Psoas muscle (tissue), 8 donors: Measurements from ENCODE around the gene TRAF3. TPM values are rescaled to one million over a fixed set of nuclear protein-coding genes. Genes with fewer than 3 reads are reported as not detected.

ENCODE experiments used
- ATAC-seq, 4 donors: fragments of 200-7000 bp; cut with Tn5 transposase; one replicate each; pipeline ENCODE4 v1.9.1; 2020; ENCODE audit warnings: moderate library complexity in 3 of 4, mild to moderate bottlenecking in 2 of 4
- DNase-seq, 2 donors: peaks; one replicate each; pipeline ENCODE4 v3.0.0-alpha.2; 2020
- H3K27ac ChIP-seq: fragments of 200-600 bp; one replicate; pipeline ENCODE4 v1.8.0; 2022
- H3K27me3 ChIP-seq, 3 donors: fragments of 200-600 bp in 1 of 3; one replicate each; pipeline versions ENCODE4 v1.6.1 to v1.8.0; 2013 to 2022; ENCODE audit warnings: low read length in 2 of 3, mild to moderate bottlenecking in 2 of 3, moderate library complexity in 1 of 3; ENCODE audit not compliant: insufficient read depth in 3 of 3
- H3K36me3 ChIP-seq, 2 donors: fragments of 200-600 bp in 1 of 2; one replicate each; pipeline versions ENCODE4 v1.6.1 to v1.8.0; 2013 to 2022; ENCODE audit warnings: low read depth in 1 of 2, mild to moderate bottlenecking in 1 of 2, moderate library complexity in 1 of 2; ENCODE audit not compliant: insufficient read depth in 1 of 2
- H3K4me1 ChIP-seq: fragments of 200-600 bp; one replicate; pipeline ENCODE4 v1.8.0; 2022
- H3K4me3 ChIP-seq: fragments of 200-600 bp; one replicate; pipeline ENCODE4 v1.8.0; 2022; ENCODE audit warnings: mild to moderate bottlenecking
- H3K9me3 ChIP-seq: fragments of 200-600 bp; one replicate; pipeline ENCODE4 v1.8.0; 2022
- CTCF ChIP-seq: fragments of 200-600 bp; IDR thresholded peaks from one replicate; pipeline ENCODE4 v1.8.0; 2022; ENCODE audit warnings: antibody characterized with exemption
- WGBS, 3 donors: extraction: QIAGEN DNeasy Blood & Tissue Kit; methylation state at CpG; one replicate each; pipeline versions ENCODE4 v1.1.6 to v1.1.7; 2013; 5-methylcytosine and 5-hydroxymethylcytosine counted together
- intact Hi-C, 2 donors: fragments of 100-400 bp; cut with DNase I; formaldehyde crosslinking; loops; one replicate each; pipeline versions ENCODE4 v1.11.0 to v1.14.2; 2022
- polyA plus RNA-seq, 3 donors: library from polyadenylated mRNA; stranded (reverse); fragments of 200-250 nt; gene quantifications; one replicate each; pipeline ENCODE4 v1.2.3, GENCODE V29; 2013
- total RNA-seq, 4 donors: library from RNA; stranded (reverse); fragmentation: NEBNext Ultra II Directional in 2 of 4; extraction: Animal tissue kit (Norgen Biotek cat#: 25700) in 2 of 4; gene quantifications; one replicate each; pipeline versions ENCODE4 v1.2.1 to v1.2.4, GENCODE V29; 2021 to 2023
- donor health status: healthy with polysubstance abuse.
- donor health status: DM: no; HTN: no; CAD: no; lungs with moderate emphysema.
- donor health status: Bipolar disorder and iron deficiency.
- donor health status: healthy.
- donor health status: DM: yes; HTN: yes; CAD: no.
- donor health status: DM: no; HTN: no; CAD: no.
- donor health status: DM: no; HTN: no; CAD: no.
- donor health status: DM: yes; HTN: yes; CAD: no.

The TRAF3 gene
- total and polyA plus RNA-seq, 7 donors, result 3.3 to 16.3 (median 8.1) TPM

DNA sequence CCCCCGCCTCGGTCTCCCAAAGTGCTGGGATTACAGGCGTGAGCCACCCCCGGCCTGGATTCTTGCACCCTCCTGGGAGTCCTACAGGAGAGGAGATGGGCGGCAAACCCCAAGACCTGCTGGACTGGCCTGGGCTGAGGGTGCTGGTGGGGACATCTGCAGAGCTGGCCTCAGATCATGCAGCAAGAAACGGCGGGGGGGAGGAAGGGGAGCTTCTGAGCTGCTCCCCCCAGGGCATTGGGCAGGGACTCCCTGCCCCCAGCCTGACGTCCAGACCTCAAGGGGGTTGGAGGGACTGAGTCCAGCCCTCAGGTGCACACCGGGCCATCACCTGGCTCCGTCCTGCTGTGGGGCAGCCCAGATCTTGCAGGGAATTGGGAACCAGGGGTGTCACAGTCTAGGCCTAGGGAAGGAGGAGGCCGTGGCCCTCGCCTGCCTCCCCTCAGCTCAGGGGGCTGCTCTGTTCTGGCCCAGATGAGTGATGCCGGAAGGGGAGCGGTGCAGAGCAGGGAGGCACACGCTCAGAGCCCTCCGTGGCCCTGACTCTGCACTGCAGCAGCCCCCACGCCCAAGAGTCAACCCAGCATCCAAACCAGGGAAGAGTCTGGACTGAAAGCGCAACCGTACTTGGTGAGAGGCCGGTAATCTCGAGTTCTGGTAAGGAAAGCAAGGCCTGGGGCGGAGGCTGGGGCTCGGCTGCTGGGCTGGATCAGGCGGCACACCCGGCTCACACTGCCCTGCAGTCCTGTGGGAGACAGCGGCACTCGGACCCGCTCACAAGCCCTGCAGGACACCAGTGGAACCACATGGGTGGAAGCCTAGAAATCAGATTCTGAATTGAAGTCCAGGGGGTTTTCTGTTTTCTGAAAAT, 136.3 kb downstream of the TRAF3 start:
- TF ChIP-seq CTCF, result no peak
- no peak overlapping the region for H3K27ac ChIP-seq
- DNase-seq (peak in 1 of 2 donors; percentile 15), ATAC-seq (no peak)
- no peaks in the 10 kb centered on the region for H3K9me3 ChIP-seq
- intact Hi-C loops, result loop anchor here (10.0 kb wide), 2 partner anchors 139 to 389 kb away; partner anchors contain the start of gene TRAF3 (in 1 of the 2)
- no peaks in the 10 kb centered on the region for H3K27me3 ChIP-seq
- H3K4me1 ChIP-seq, result no peaks in the 10 kb centered on the region
- 89 to 90% (median 90%) methylated on average over 28 of the region's 28 CpGs for WGBS, 3 donors
- H3K4me3 ChIP-seq, result no peak overlapping the region
- H3K36me3 ChIP-seq, result no peaks in the 10 kb centered on the region

DNA sequence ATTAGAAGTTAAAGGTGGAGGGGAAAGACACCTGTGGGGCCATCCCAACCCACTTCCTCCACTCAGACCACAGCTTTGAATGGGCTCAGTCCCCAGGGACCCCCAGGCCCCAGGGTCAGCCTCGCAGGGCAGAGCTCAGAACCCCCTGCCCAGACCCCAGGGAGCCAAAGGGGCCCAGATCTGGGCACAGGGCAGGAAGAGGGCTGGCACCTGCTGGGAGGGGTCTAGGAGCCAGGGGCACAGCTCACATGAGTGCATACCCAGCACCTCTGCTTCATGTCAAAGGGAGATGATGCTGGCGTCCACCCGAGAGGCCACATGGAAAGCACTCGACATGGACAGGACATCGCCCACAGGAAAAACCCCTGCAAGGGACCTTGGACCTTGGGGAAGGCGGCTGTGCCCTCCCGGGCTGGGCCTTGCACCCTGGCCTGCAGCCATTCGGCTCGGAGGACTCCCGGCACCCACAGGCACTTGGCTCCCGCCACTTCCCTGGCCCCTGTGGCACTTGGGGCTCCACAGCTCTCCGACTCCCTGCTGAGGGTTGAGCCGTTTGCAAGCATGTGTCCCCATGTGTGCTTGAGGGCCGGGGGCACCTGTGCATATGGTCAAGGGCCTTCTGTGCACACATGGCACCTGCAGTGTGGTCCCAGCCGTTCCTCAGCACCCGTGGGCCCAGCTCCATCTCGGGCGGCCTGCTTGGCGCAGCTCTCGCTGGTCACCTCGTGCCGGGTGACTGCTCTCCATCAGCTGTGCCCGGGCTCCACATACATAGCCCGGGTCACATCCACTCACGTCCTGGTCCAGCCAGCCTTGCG, 137.4 kb downstream of the TRAF3 start:
- H3K9me3 ChIP-seq, result no peaks in the 10 kb centered on the region
- H3K27ac ChIP-seq, result no peak overlapping the region
- DNase-seq (peak in 1 of 2 donors; percentile 36), ATAC-seq (no peak)
- H3K36me3 ChIP-seq, result no peaks in the 10 kb centered on the region
- H3K27me3 ChIP-seq, result no peaks in the 10 kb centered on the region
- no peak for TF ChIP-seq CTCF
- 79 to 86% (median 80%) methylated on average over 26 of the region's 26 CpGs for WGBS, 3 donors
- intact Hi-C loops, result loop anchor here (5.0 to 10.0 kb wide), 3 partner anchors 140 to 390 kb away; partner anchors contain the start of gene TRAF3 (in 1 of the 2)
- no peak overlapping the region for H3K4me3 ChIP-seq
- no peaks in the 10 kb centered on the region for H3K4me1 ChIP-seq

DNA sequence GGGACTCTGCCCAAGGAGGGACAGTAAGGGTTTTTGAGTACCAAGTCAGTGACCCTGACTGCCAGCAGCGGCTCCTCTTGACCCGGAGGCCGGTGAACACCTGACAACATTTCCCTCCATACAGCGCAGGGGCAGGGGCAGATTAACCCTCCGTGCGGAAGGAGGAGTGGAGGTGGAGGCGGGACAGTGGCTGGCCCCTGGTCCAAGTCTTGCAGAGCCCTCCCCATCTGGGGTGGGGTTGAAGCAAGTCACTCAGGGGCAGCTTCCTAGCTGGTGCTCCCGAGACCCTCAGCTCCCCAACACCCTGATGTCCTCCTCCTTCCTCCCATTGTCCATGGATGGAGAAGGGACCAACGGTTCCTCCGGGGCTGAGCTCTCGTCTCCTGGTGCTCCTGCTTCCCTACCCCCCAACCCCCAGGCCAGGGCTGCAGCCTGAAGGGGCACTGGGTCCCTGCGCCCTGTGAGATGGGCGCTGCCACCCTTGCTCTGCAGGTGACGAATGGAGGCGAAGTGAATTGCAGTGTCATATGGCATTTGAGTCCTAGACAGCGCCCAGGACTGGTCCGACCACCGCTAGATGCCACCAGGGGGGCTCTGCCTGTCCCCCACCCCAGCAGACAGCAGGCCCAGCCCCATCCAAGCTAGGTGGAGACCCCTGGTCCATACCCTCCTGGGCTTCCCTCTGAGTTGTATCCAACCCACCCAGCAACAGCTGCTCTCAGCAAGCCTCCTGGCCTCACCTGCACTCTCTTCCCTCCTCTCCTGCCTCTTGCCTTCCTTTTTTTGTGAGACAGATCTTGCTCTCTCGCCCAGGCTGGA, 138.3 kb downstream of the TRAF3 start:
- TF ChIP-seq CTCF, result no peak
- Histone ChIP-seq H3K27me3 (no peaks in the 10 kb centered on the region), H3K27ac (no peak overlapping the region), H3K36me3 (no peaks in the 10 kb centered on the region), H3K4me3 (no peak overlapping the region), H3K4me1 (no peaks in the 10 kb centered on the region), H3K9me3 (no peaks in the 10 kb centered on the region)
- no peak for ATAC-seq
- intact Hi-C loops, result loop anchor here (5.0 to 10.0 kb wide), 3 partner anchors 141 to 391 kb away; partner anchors contain the start of gene TRAF3 (in 1 of the 2)
- peak in 1 of 2 donors; percentile 31 for DNase-seq
- 79 to 87% (median 81%) methylated on average over 19 of the region's 19 CpGs for WGBS, 3 donors

DNA sequence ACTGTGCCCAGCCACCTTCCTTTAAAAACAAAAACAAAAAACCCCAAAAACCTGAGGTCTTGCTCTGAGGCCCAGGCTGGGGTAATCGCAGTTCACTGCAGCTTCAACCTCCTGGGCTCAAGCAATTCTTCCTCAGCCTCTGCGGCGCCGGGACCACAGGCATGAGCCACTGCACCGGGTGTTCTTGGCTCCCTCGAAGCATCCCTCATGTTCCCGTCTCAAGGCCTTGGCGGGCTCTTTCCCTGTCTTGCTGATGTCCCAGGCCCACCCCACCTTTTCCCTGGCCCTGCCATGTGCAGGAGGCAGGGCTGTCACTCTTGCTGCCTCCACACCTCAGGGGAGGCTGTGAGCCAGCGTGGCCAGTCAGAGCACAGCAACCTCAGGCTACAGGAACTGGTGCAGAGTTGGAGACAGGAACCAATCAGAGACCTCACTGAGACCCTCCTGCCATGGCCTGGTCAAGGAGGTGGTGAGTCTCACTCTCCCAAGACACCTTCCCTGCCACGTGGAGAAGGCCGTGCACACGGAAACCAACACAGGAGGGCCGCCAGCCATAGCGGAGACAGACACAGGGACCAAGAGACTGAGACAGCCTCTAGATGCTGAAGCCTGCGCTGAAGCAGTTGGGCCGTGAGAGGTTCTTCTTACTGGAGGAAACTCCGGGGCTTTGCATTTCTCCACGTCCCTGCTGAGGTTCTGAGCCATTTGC, 139.3 kb downstream of the TRAF3 start:
- ATAC-seq, result no peak

More for the DNA sequence above, 139.3 kb downstream of the TRAF3 start:
- intact Hi-C loops, result loop anchor here (5.0 to 10.0 kb wide), 3 partner anchors 142 to 392 kb away; partner anchors contain the start of gene TRAF3 (in 1 of the 2)
- no peaks in the 10 kb centered on the region for H3K9me3 ChIP-seq
- H3K27me3 ChIP-seq, result peaks cover 0 to 3% (median 0%) of the 10 kb centered on the region in 3 donors
- 76 to 83% (median 82%) methylated on average over 18 of the region's 18 CpGs for WGBS, 3 donors
- H3K4me1 ChIP-seq, result no peaks in the 10 kb centered on the region
- no peaks in the 10 kb centered on the region for H3K36me3 ChIP-seq
- H3K27ac ChIP-seq, result no peak overlapping the region
- no peak overlapping the region for H3K4me3 ChIP-seq
- DNase-seq, result peak in 1 of 2 donors; percentile 40
- no peak for TF ChIP-seq CTCF
